ENCODE data around the gene CAMK1D. TPM values are rescaled to one million over a fixed set of nuclear protein-coding genes. Genes with fewer than 3 reads are reported as not detected.
A peak's percentile ranks its signal among the peaks of the same experiment; 100 is the strongest.

Gene CAMK1D
- total and polyA plus RNA-seq, 2 experiments from 2014 or later: 4.6 to 7.2 TPM

DNA sequence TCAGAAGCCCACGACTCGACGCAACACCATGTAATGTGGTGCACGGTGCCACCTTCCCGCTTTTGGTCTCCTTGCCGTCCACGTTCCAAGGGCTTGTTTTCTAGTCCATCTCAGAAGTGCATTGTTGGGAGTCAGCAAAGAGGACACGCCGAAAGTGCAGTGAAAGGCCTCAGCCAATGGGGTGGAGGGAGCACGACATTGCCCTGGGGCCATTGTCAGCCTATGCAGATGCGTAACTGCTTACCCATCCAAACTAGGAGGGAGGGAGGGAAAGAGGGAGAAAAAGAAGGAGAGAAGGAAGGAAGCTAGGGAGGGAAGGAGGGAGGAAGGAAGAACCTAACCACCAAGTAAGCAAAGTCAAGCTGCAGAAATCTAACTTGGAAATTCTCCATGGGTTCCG is 449.8 kb downstream of the CAMK1D start:
- no peaks in the 10 kb centered on the region for H4K20me1 ChIP-seq (replicated peaks; ENCODE audit: insufficient read depth)
- H3K27me3 ChIP-seq (ENCODE audit: insufficient read depth): no peaks in the 10 kb centered on the region
- peak; percentile 60 for ATAC-seq
- Mint-ChIP-seq H3K27me3 (ENCODE audit: insufficient read depth, low read depth, poor library complexity) (no peaks in the 10 kb centered on the region), H3K4me3 (no peak overlapping the region), H3K27ac (no peak overlapping the region), H3K4me1 (peaks cover 21% of the 10 kb centered on the region), H3K9me3 (no peaks in the 10 kb centered on the region; the same call in 2 of the 3 replicates), H3K36me3 (ENCODE audit: low read depth) (no peaks in the 10 kb centered on the region)
- H3K4me1 ChIP-seq (ENCODE audit: insufficient read depth): peaks cover 9% of the 10 kb centered on the region
- no peak overlapping the region for H3K4me3 ChIP-seq
- no peaks in the 10 kb centered on the region for H3K9me2 ChIP-seq (ENCODE audit: insufficient read depth)
- H3F3A ChIP-seq (replicated peaks; ENCODE audit: low read depth): no peaks in the 10 kb centered on the region
- peak overlapping the region; percentile 43; the same call in 1 of the 2 replicates for H2AFZ ChIP-seq
- no peaks in the 10 kb centered on the region for H3K36me3 ChIP-seq (ENCODE audit: insufficient read depth)
- H3K4me2 ChIP-seq: peak overlapping the region; percentile 19; the same call in 1 of the 2 replicates
- H3K27ac ChIP-seq (ENCODE audit: low read depth): no peak overlapping the region
- TF ChIP-seq ZNF331 (CRISPR knock-in tag; IDR thresholded peaks at IDR 0.05; ENCODE audit: low read depth) (no peak), CREB1 (CRISPR knock-in tag; IDR thresholded peaks at IDR 0.05; ENCODE audit: low read depth) (no peak), REST (IDR thresholded peaks at IDR 0.05; ENCODE audit: unreplicated experiment) (no peak), EZH2 (IDR thresholded peaks at IDR 0.05; ENCODE audit: low read depth, unreplicated experiment) (no peak), STAT1 (IDR thresholded peaks at IDR 0.05; ENCODE audit: unreplicated experiment) (no peak), POLR2AphosphoS5 (IDR thresholded peaks at IDR 0.05; ENCODE audit: low read depth) (no peak), ZNF114 (CRISPR knock-in tag; IDR thresholded peaks at IDR 0.05) (no peak), JUNB (IDR thresholded peaks at IDR 0.05; ENCODE audit: unreplicated experiment) (no peak), EZH2phosphoT487 (IDR thresholded peaks at IDR 0.05; ENCODE audit: unreplicated experiment) (no peak), NANOG (IDR thresholded peaks at IDR 0.05; ENCODE audit: borderline replicate concordance) (no peak)
- TF ChIP-seq, protein P1, sequence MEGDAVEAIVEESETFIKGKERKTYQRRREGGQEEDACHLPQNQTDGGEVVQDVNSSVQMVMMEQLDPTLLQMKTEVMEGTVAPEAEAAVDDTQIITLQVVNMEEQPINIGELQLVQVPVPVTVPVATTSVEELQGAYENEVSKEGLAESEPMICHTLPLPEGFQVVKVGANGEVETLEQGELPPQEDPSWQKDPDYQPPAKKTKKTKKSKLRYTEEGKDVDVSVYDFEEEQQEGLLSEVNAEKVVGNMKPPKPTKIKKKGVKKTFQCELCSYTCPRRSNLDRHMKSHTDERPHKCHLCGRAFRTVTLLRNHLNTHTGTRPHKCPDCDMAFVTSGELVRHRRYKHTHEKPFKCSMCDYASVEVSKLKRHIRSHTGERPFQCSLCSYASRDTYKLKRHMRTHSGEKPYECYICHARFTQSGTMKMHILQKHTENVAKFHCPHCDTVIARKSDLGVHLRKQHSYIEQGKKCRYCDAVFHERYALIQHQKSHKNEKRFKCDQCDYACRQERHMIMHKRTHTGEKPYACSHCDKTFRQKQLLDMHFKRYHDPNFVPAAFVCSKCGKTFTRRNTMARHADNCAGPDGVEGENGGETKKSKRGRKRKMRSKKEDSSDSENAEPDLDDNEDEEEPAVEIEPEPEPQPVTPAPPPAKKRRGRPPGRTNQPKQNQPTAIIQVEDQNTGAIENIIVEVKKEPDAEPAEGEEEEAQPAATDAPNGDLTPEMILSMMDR (conservative IDR thresholded peaks at IDR 0.05; ENCODE audit: low read depth in 2 of 2): no peak
- TF ChIP-seq, protein P2, sequence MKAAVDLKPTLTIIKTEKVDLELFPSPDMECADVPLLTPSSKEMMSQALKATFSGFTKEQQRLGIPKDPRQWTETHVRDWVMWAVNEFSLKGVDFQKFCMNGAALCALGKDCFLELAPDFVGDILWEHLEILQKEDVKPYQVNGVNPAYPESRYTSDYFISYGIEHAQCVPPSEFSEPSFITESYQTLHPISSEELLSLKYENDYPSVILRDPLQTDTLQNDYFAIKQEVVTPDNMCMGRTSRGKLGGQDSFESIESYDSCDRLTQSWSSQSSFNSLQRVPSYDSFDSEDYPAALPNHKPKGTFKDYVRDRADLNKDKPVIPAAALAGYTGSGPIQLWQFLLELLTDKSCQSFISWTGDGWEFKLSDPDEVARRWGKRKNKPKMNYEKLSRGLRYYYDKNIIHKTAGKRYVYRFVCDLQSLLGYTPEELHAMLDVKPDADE (IDR thresholded peaks at IDR 0.05): no peak
- TF ChIP-seq, protein P3, sequence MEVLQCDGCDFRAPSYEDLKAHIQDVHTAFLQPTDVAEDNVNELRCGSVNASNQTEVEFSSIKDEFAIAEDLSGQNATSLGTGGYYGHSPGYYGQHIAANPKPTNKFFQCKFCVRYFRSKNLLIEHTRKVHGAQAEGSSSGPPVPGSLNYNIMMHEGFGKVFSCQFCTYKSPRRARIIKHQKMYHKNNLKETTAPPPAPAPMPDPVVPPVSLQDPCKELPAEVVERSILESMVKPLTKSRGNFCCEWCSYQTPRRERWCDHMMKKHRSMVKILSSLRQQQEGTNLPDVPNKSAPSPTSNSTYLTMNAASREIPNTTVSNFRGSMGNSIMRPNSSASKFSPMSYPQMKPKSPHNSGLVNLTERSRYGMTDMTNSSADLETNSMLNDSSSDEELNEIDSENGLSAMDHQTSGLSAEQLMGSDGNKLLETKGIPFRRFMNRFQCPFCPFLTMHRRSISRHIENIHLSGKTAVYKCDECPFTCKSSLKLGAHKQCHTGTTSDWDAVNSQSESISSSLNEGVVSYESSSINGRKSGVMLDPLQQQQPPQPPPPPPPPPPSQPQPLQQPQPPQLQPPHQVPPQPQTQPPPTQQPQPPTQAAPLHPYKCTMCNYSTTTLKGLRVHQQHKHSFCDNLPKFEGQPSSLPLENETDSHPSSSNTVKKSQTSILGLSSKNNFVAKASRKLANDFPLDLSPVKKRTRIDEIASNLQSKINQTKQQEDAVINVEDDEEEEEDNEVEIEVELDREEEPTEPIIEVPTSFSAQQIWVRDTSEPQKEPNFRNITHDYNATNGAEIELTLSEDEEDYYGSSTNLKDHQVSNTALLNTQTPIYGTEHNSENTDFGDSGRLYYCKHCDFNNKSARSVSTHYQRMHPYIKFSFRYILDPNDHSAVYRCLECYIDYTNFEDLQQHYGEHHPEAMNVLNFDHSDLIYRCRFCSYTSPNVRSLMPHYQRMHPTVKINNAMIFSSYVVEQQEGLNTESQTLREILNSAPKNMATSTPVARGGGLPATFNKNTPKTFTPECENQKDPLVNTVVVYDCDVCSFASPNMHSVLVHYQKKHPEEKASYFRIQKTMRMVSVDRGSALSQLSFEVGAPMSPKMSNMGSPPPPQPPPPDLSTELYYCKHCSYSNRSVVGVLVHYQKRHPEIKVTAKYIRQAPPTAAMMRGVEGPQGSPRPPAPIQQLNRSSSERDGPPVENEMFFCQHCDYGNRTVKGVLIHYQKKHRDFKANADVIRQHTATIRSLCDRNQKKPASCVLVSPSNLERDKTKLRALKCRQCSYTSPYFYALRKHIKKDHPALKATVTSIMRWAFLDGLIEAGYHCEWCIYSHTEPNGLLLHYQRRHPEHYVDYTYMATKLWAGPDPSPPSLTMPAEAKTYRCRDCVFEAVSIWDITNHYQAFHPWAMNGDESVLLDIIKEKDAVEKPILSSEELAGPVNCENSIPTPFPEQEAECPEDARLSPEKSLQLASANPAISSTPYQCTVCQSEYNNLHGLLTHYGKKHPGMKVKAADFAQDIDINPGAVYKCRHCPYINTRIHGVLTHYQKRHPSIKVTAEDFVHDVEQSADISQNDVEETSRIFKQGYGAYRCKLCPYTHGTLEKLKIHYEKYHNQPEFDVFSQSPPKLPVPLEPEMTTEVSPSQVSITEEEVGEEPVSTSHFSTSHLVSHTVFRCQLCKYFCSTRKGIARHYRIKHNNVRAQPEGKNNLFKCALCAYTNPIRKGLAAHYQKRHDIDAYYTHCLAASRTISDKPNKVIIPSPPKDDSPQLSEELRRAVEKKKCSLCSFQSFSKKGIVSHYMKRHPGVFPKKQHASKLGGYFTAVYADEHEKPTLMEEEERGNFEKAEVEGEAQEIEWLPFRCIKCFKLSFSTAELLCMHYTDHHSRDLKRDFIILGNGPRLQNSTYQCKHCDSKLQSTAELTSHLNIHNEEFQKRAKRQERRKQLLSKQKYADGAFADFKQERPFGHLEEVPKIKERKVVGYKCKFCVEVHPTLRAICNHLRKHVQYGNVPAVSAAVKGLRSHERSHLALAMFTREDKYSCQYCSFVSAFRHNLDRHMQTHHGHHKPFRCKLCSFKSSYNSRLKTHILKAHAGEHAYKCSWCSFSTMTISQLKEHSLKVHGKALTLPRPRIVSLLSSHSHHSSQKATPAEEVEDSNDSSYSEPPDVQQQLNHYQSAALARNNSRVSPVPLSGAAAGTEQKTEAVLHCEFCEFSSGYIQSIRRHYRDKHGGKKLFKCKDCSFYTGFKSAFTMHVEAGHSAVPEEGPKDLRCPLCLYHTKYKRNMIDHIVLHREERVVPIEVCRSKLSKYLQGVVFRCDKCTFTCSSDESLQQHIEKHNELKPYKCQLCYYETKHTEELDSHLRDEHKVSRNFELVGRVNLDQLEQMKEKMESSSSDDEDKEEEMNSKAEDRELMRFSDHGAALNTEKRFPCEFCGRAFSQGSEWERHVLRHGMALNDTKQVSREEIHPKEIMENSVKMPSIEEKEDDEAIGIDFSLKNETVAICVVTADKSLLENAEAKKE (CRISPR knock-in tag; IDR thresholded peaks at IDR 0.05): no peak
- no peaks in the 10 kb centered on the region for H3K79me2 ChIP-seq (replicated peaks; ENCODE audit: insufficient read depth)
- no peak for DNase-seq (ENCODE audit: low spot score)
